Measurements from ENCODE around the gene SGCA. TPM values are rescaled to one million over a fixed set of nuclear protein-coding genes. Genes with fewer than 3 reads are reported as not detected.

The SGCA gene
- total RNA-seq, 1 donor from 2014 or later: not detected

DNA sequence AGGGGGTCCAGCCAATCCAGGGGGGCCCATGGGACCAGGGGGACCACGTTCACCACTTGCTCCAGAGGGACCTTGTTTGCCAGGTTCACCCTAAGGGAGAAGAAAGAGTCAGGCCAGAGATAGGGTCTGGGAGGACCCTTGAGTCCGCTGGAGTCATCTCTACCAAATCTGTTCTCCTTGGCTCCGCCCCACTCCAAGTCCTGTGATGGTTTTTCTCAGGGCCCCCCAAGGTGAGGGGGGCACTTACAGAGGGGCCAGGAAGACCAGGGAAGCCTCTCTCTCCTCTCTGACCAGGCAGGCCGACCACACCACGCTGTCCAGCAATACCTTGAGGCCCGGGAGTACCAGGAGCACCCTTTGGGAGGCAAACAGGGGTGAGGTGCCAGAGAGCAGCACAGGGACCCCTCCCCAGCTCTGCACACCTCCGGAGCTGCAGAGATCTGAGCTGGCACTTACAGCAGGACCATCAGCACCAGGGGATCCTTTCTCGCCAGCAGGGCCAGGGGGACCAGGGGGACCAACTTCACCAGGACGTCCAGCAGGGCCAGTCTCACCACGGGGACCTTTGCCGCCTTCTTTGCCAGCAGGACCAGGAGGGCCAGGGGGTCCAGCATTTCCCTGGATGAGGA is 23.2 kb downstream of the SGCA start:
- Mint-ChIP-seq H3K27me3 (ENCODE audit: low read depth) (no peaks in the 10 kb centered on the region), H3K27ac (ENCODE audit: unreplicated experiment) (no peak overlapping the region), H3K4me1 (peaks cover 9% of the 10 kb centered on the region), H3K4me3 (no peak overlapping the region), H3K36me3 (ENCODE audit: low read depth) (no peaks in the 10 kb centered on the region), H3K9me3 (no peaks in the 10 kb centered on the region)
- TF ChIP-seq, protein P1, sequence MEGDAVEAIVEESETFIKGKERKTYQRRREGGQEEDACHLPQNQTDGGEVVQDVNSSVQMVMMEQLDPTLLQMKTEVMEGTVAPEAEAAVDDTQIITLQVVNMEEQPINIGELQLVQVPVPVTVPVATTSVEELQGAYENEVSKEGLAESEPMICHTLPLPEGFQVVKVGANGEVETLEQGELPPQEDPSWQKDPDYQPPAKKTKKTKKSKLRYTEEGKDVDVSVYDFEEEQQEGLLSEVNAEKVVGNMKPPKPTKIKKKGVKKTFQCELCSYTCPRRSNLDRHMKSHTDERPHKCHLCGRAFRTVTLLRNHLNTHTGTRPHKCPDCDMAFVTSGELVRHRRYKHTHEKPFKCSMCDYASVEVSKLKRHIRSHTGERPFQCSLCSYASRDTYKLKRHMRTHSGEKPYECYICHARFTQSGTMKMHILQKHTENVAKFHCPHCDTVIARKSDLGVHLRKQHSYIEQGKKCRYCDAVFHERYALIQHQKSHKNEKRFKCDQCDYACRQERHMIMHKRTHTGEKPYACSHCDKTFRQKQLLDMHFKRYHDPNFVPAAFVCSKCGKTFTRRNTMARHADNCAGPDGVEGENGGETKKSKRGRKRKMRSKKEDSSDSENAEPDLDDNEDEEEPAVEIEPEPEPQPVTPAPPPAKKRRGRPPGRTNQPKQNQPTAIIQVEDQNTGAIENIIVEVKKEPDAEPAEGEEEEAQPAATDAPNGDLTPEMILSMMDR (conservative IDR thresholded peaks at IDR 0.05): no peak
- DNase-seq (ENCODE audit: low read depth, low spot score): no peak

DNA sequence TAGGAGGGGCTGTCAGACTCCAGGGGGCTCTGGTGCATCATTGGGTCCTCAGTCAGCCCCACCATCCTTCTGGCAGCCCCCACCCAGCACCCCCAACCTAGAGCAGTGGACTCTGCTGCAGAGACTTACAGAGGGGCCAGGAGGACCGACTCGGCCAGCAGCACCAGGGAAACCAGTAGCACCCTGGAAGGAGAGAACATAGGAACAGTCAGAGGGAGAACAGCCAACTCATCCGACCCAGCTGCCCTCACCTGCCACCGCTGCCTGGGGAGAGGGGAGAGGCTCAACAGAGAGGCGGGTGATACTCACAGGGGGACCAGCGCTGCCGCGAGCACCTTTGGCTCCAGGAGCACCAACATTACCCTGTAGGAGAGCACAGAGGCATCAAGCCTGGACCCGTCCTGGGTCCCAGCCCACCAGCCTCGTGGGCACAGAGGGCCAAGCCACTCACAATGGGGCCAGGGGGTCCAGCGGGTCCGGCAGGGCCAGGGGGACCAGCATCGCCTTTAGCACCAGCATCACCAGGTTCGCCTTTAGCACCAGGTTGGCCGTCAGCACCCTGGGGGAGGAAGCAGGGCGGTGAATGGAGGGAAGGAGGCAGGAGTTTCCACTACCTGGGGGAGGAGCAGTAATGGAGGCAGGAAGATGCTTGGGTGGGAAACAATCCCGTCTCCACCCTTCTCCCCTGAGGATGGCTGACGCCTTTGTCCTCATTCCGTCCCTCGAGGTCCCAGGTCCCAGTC is 23.9 kb downstream of the SGCA start:
- H3K4me3 Mint-ChIP-seq: no peak overlapping the region
- DNase-seq (ENCODE audit: low read depth, low spot score): no peak
- TF ChIP-seq, protein P1 (conservative IDR thresholded peaks at IDR 0.05): no peak
- H3K36me3 Mint-ChIP-seq (ENCODE audit: low read depth): no peaks in the 10 kb centered on the region
- no peak overlapping the region for H3K27ac Mint-ChIP-seq (ENCODE audit: unreplicated experiment)
- H3K9me3 Mint-ChIP-seq: no peaks in the 10 kb centered on the region
- peaks cover 2% of the 10 kb centered on the region for H3K4me1 Mint-ChIP-seq
- no peaks in the 10 kb centered on the region for H3K27me3 Mint-ChIP-seq (ENCODE audit: low read depth)

- TF ChIP-seq, protein P1 (conservative IDR thresholded peaks at IDR 0.05): no peak
Measured at GRCh38 chr17:50190293-50190602, 24.4 kb downstream of the SGCA start.

DNA sequence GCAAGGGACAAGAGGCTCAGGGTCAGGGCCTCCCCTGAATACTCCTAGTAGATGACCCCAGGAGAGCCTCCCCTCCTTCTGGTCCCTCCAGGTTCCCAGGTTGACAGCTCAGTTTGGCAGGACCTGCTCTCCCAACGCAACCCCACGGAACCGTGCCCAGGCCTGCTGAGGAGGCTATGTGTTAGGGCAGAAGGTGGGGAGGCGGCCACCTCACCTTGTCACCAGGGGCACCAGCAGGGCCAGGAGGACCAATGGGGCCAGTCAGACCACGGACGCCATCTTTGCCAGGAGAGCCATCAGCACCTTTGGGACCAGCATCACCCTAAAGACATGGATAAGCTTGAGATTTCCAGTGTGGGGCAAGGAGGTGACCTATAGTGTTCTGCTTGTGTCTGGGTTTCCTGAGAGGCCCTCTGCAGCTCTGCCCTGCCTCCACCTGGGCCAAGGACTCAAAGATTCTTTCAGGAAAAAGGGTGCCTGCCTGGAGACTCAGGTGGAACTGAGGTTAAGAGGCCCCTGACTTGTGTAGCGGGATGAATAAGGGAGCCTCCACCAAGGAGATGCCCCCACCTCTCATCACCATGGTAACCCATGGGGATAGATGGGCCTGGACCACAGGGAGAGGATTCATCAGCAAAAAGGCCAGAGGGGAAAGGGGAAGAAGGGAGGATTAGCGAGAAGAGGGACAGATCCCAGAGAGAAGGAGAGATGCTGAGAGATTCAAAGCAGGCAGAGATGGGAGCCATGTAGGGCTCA is 25.0 kb downstream of the SGCA start:
- no peaks in the 10 kb centered on the region for H3K27me3 Mint-ChIP-seq (ENCODE audit: low read depth)
- TF ChIP-seq, protein P1 (conservative IDR thresholded peaks at IDR 0.05): no peak
- H3K4me3 Mint-ChIP-seq: no peak overlapping the region
- DNase-seq (ENCODE audit: low read depth, low spot score): no peak
- no peaks in the 10 kb centered on the region for H3K36me3 Mint-ChIP-seq (ENCODE audit: low read depth)
- no peaks in the 10 kb centered on the region for H3K9me3 Mint-ChIP-seq
- no peak overlapping the region for H3K27ac Mint-ChIP-seq (ENCODE audit: unreplicated experiment)
- no peaks in the 10 kb centered on the region for H3K4me1 Mint-ChIP-seq

More at GRCh38 chr17:50190293-50190602, 24.4 kb downstream of the SGCA start:
- Mint-ChIP-seq H3K4me3 (no peak overlapping the region), H3K4me1 (no peaks in the 10 kb centered on the region), H3K27ac (ENCODE audit: unreplicated experiment) (no peak overlapping the region), H3K36me3 (ENCODE audit: low read depth) (no peaks in the 10 kb centered on the region), H3K9me3 (no peaks in the 10 kb centered on the region), H3K27me3 (ENCODE audit: low read depth) (no peaks in the 10 kb centered on the region)
- no peak for DNase-seq (ENCODE audit: low read depth, low spot score)

DNA sequence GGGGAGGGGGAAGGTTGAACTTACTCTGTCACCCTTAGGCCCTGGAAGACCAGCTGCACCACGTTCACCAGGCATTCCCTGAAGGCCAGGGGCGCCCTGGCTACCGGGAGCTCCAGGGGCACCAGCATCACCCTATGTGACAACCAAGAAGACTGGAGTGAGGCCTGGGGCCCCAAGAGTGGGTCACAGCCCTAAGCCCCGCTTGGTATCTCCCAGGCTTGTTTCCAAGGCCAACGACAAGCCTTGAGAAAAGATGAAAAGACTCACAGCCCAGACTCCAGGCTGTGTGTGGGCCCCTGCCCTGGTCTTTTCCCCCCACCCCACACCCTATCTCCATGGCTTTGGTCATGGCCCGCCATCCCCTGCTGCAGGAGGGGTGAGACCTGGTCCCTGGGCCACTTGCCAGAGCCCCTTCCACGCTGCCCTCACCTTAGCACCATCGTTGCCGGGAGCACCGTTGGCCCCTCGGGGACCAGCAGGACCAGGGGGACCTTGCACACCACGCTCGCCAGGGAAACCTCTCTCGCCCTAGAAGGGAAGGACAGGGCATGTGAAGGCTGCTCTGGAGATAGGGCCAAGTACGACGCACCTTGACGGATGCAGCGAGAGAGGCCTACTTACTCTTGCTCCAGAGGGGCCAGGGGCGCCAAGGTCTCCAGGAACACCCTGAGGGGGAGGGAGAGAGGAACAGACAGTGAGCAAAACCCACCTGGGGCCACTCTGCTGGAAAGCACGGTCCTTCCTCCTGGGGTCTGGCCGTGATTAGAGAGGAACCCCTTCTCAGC is 25.7 kb downstream of the SGCA start:
- Mint-ChIP-seq H3K4me1 (no peaks in the 10 kb centered on the region), H3K27me3 (ENCODE audit: low read depth) (no peaks in the 10 kb centered on the region), H3K4me3 (no peak overlapping the region), H3K36me3 (ENCODE audit: low read depth) (no peaks in the 10 kb centered on the region), H3K9me3 (no peaks in the 10 kb centered on the region), H3K27ac (ENCODE audit: unreplicated experiment) (no peak overlapping the region)
- TF ChIP-seq, protein P1 (conservative IDR thresholded peaks at IDR 0.05): no peak
- DNase-seq (ENCODE audit: low read depth, low spot score): no peak
